Stimulated activated CD4-positive, alpha-beta T cell treated with anti-CD3 and anti-CD28 coated beads, Interleukin-2, amount 100 ng/mL, for 48 hours (primary cell): Measurements from ENCODE around the gene SOS1.
A peak's percentile ranks its signal among the peaks of the same experiment; 100 is the strongest.
"Not testable (repeated sequence)": the region's sequence is repeated elsewhere in the genome, so short reads cannot be mapped to it uniquely, and the experiment has no call there.

ENCODE experiments used
- DNase-seq, 2 donors: peaks; one replicate each; pipeline ENCODE4 v3.0.0-alpha.2; 2020

Gene SOS1

GRCh38 chr2:38959938-38960608, 160.8 kb downstream of the SOS1 start:
- DNase-seq: peak; percentile 54 to 64

GRCh38 chr2:38959466-38959865, 161.4 kb downstream of the SOS1 start:
- DNase-seq: no peak

- no peak for DNase-seq
Measured at GRCh38 chr2:38957972-38958371, 162.9 kb downstream of the SOS1 start.

GRCh38 chr2:38951766-38952165, 169.1 kb downstream of the SOS1 start:
- no peak for DNase-seq

GRCh38 chr2:38948995-38949394, 171.9 kb downstream of the SOS1 start:
- DNase-seq: no peak

GRCh38 chr2:38948387-38948882, 172.4 kb downstream of the SOS1 start:
- no peak for DNase-seq

- DNase-seq: peak; percentile 60 to 61
Measured at GRCh38 chr2:38947241-38948239, 173.3 kb downstream of the SOS1 start.

- no peak for DNase-seq
Measured at GRCh38 chr2:38945911-38946310, 174.9 kb downstream of the SOS1 start.

- no peak for DNase-seq
Measured at GRCh38 chr2:38945372-38945771, 175.5 kb downstream of the SOS1 start.

- no peak for DNase-seq
Measured at GRCh38 chr2:38943784-38944183, 177.1 kb downstream of the SOS1 start.

GRCh38 chr2:38940746-38941145, 180.1 kb downstream of the SOS1 start:
- no peak for DNase-seq

- DNase-seq: no peak
Measured at GRCh38 chr2:38937548-38937947, 183.3 kb downstream of the SOS1 start.

- DNase-seq: not testable (repeated sequence)
Measured at GRCh38 chr2:38936516-38936915, 184.3 kb downstream of the SOS1 start.

- no peak for DNase-seq
Measured at GRCh38 chr2:38935568-38936172, 185.2 kb downstream of the SOS1 start.

GRCh38 chr2:38934742-38935141, 186.1 kb downstream of the SOS1 start:
- DNase-seq: no peak

- DNase-seq: no peak
Measured at GRCh38 chr2:38933653-38934052, 187.2 kb downstream of the SOS1 start.

- no peak for DNase-seq
Measured at GRCh38 chr2:38932586-38932985, 188.3 kb downstream of the SOS1 start.
